Measurements from ENCODE around the gene EBPL. TPM values are rescaled to one million over a fixed set of nuclear protein-coding genes. Genes with fewer than 3 reads are reported as not detected.

The EBPL gene
- total RNA-seq, 1 donor from 2014 or later, result 59.0 TPM

- Mint-ChIP-seq H3K4me1 (ENCODE audit: unreplicated experiment) (peaks cover 3% of the 10 kb centered on the region), H3K9me3 (ENCODE audit: unreplicated experiment) (no peaks in the 10 kb centered on the region), H3K27ac (ENCODE audit: unreplicated experiment) (no peak overlapping the region), H3K36me3 (ENCODE audit: low read depth, unreplicated experiment) (peaks cover 8% of the 10 kb centered on the region), H3K27me3 (ENCODE audit: unreplicated experiment) (peaks cover 4% of the 10 kb centered on the region), H3K4me3 (ENCODE audit: unreplicated experiment) (no peak overlapping the region)
- no peak for TF ChIP-seq CTCF (IDR thresholded peaks at IDR 0.05; ENCODE audit: unreplicated experiment)
- no peak for DNase-seq (ENCODE audit: low spot score)
These were observed 52.6 kb downstream of the EBPL start for GRCh38 chr13:49638744-49639072.

GRCh38 chr13:49638030-49638743, 53.1 kb downstream of the EBPL start:
- Mint-ChIP-seq H3K36me3 (ENCODE audit: low read depth, unreplicated experiment) (peaks cover 8% of the 10 kb centered on the region), H3K9me3 (ENCODE audit: unreplicated experiment) (no peaks in the 10 kb centered on the region), H3K27me3 (ENCODE audit: unreplicated experiment) (peaks cover 6% of the 10 kb centered on the region), H3K4me1 (ENCODE audit: unreplicated experiment) (peaks cover 6% of the 10 kb centered on the region), H3K27ac (ENCODE audit: unreplicated experiment) (no peak overlapping the region), H3K4me3 (ENCODE audit: unreplicated experiment) (no peak overlapping the region)
- no peak for DNase-seq (ENCODE audit: low spot score)
- TF ChIP-seq CTCF (IDR thresholded peaks at IDR 0.05; ENCODE audit: unreplicated experiment), result no peak

GRCh38 chr13:49636705-49637104, 54.6 kb downstream of the EBPL start:
- peaks cover 7% of the 10 kb centered on the region for H3K27me3 Mint-ChIP-seq (ENCODE audit: unreplicated experiment)
- TF ChIP-seq CTCF (IDR thresholded peaks at IDR 0.05; ENCODE audit: unreplicated experiment), result no peak
- H3K27ac Mint-ChIP-seq (ENCODE audit: unreplicated experiment), result no peak overlapping the region

GRCh38 chr13:49635599-49636433, 55.5 kb downstream of the EBPL start:
- no peak for DNase-seq (ENCODE audit: low spot score)
- no peak for TF ChIP-seq CTCF (IDR thresholded peaks at IDR 0.05; ENCODE audit: unreplicated experiment)
- Mint-ChIP-seq H3K9me3 (ENCODE audit: unreplicated experiment) (no peaks in the 10 kb centered on the region), H3K4me1 (ENCODE audit: unreplicated experiment) (peaks cover 3% of the 10 kb centered on the region), H3K27ac (ENCODE audit: unreplicated experiment) (no peak overlapping the region), H3K36me3 (ENCODE audit: low read depth, unreplicated experiment) (peaks cover 3% of the 10 kb centered on the region), H3K4me3 (ENCODE audit: unreplicated experiment) (no peak overlapping the region), H3K27me3 (ENCODE audit: unreplicated experiment) (peaks cover 5% of the 10 kb centered on the region)

More at GRCh38 chr13:49636705-49637104, 54.6 kb downstream of the EBPL start:
- DNase-seq (ENCODE audit: low spot score), result no peak
- Mint-ChIP-seq H3K4me3 (ENCODE audit: unreplicated experiment) (no peak overlapping the region), H3K9me3 (ENCODE audit: unreplicated experiment) (no peaks in the 10 kb centered on the region), H3K36me3 (ENCODE audit: low read depth, unreplicated experiment) (peaks cover 3% of the 10 kb centered on the region), H3K4me1 (ENCODE audit: unreplicated experiment) (peaks cover 3% of the 10 kb centered on the region)

- peaks cover 3% of the 10 kb centered on the region for H3K36me3 Mint-ChIP-seq (ENCODE audit: low read depth, unreplicated experiment)
- no peak overlapping the region for H3K4me3 Mint-ChIP-seq (ENCODE audit: unreplicated experiment)
- peaks cover 17% of the 10 kb centered on the region for H3K4me1 Mint-ChIP-seq (ENCODE audit: unreplicated experiment)
- H3K27me3 Mint-ChIP-seq (ENCODE audit: unreplicated experiment), result peaks cover 5% of the 10 kb centered on the region
- TF ChIP-seq CTCF (IDR thresholded peaks at IDR 0.05; ENCODE audit: unreplicated experiment), result no peak
- H3K27ac Mint-ChIP-seq (ENCODE audit: unreplicated experiment), result no peak overlapping the region
- no peaks in the 10 kb centered on the region for H3K9me3 Mint-ChIP-seq (ENCODE audit: unreplicated experiment)
- DNase-seq (ENCODE audit: low spot score), result no peak
These were observed 57.6 kb downstream of the EBPL start for GRCh38 chr13:49633710-49634109.
